ENCODE data around the gene TMEM223.

The TMEM223 gene

DNA sequence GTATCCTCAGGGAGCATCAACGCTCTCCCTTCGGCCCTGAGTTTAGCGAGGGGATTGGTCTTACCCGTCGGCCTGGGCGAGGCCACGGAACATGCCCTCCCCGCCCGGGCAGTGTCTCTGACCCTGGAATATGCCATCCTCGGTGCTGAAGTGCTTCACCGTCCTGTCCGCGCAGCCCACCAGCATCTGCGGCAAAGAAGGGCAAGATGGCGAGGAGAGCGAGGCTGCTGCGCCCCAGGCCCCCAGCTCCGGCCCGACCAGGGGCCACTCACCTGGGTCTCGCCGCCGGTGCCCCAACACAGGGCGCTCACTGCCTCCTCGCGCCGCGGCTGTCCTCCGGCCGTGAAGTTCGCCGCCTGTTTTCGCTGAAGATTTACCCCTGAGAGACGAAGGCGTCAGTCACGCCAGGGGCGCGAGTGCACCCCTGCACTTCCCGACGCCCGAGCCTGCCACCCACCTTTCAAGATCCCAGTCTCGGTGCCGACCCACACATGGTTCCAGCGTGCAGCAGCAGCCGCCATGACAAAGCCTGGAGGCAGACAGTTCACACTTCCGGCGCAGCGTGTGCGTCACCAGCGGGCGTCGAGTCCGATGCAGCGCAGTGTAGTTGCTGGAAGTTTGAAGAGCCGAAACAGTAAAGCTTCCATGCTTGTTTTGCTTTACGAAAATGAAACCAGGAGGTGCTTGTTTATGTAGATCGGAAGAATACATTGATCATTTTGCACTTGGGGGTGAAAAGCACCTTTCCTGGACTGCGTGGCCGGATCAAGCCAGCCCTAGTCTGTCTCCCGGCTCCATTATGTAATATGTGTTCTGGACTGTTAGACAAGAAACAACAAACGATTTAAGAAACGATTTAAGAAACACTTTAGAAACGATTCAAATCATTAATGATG lies 47.5 kb upstream of the TMEM223 start, which contains the start of gene WDR74 (continued):
- TF ChIP-seq ZNF311 (tag by site-specific recombination; IDR thresholded peaks at IDR 0.05; ENCODE audit: borderline replicate concordance): no peak
- TF ChIP-seq, protein P1, sequence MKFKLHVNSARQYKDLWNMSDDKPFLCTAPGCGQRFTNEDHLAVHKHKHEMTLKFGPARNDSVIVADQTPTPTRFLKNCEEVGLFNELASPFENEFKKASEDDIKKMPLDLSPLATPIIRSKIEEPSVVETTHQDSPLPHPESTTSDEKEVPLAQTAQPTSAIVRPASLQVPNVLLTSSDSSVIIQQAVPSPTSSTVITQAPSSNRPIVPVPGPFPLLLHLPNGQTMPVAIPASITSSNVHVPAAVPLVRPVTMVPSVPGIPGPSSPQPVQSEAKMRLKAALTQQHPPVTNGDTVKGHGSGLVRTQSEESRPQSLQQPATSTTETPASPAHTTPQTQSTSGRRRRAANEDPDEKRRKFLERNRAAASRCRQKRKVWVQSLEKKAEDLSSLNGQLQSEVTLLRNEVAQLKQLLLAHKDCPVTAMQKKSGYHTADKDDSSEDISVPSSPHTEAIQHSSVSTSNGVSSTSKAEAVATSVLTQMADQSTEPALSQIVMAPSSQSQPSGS (tag by site-specific recombination; IDR thresholded peaks at IDR 0.05; ENCODE audit: low read depth): no peak
- TF ChIP-seq ZNF747 (tag by site-specific recombination; IDR thresholded peaks at IDR 0.05): no peak
- no peak for TF ChIP-seq ZNF843 (tag by site-specific recombination; IDR thresholded peaks at IDR 0.05)
- no peak for TF ChIP-seq SCRT2 (tag by site-specific recombination; IDR thresholded peaks at IDR 0.05)
- no peak for TF ChIP-seq ZNF112 (tag by site-specific recombination; IDR thresholded peaks at IDR 0.05)
- TF ChIP-seq, protein P2, sequence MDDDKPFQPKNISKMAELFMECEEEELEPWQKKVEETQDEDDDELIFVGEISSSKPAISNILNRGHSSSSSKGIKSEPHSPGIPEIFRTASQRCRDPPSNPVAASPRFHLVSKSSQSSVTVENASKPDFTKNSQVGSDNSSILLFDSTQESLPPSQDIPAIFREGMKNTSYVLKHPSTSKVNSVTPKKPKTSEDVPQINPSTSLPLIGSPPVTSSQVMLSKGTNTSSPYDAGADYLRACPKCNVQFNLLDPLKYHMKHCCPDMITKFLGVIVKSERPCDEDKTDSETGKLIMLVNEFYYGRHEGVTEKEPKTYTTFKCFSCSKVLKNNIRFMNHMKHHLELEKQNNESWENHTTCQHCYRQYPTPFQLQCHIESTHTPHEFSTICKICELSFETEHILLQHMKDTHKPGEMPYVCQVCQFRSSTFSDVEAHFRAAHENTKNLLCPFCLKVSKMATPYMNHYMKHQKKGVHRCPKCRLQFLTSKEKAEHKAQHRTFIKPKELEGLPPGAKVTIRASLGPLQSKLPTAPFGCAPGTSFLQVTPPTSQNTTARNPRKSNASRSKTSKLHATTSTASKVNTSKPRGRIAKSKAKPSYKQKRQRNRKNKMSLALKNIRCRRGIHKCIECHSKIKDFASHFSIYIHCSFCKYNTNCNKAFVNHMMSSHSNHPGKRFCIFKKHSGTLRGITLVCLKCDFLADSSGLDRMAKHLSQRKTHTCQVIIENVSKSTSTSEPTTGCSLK (tag by site-specific recombination; IDR thresholded peaks at IDR 0.05): no peak
- no peak for TF ChIP-seq BCL11B (tag by site-specific recombination; IDR thresholded peaks at IDR 0.05; ENCODE audit: low read depth)
- no peak for TF ChIP-seq ZNF530 (tag by site-specific recombination; IDR thresholded peaks at IDR 0.05; ENCODE audit: low read depth)
- TF ChIP-seq, protein P3, sequence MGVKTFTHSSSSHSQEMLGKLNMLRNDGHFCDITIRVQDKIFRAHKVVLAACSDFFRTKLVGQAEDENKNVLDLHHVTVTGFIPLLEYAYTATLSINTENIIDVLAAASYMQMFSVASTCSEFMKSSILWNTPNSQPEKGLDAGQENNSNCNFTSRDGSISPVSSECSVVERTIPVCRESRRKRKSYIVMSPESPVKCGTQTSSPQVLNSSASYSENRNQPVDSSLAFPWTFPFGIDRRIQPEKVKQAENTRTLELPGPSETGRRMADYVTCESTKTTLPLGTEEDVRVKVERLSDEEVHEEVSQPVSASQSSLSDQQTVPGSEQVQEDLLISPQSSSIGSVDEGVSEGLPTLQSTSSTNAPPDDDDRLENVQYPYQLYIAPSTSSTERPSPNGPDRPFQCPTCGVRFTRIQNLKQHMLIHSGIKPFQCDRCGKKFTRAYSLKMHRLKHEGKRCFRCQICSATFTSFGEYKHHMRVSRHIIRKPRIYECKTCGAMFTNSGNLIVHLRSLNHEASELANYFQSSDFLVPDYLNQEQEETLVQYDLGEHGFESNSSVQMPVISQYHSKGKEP (tag by site-specific recombination; IDR thresholded peaks at IDR 0.05): peak; percentile 66; the same call in 1 of the 2 replicates
- TF ChIP-seq ZNF549 (tag by site-specific recombination; IDR thresholded peaks at IDR 0.05): no peak
- TF ChIP-seq, protein P4, sequence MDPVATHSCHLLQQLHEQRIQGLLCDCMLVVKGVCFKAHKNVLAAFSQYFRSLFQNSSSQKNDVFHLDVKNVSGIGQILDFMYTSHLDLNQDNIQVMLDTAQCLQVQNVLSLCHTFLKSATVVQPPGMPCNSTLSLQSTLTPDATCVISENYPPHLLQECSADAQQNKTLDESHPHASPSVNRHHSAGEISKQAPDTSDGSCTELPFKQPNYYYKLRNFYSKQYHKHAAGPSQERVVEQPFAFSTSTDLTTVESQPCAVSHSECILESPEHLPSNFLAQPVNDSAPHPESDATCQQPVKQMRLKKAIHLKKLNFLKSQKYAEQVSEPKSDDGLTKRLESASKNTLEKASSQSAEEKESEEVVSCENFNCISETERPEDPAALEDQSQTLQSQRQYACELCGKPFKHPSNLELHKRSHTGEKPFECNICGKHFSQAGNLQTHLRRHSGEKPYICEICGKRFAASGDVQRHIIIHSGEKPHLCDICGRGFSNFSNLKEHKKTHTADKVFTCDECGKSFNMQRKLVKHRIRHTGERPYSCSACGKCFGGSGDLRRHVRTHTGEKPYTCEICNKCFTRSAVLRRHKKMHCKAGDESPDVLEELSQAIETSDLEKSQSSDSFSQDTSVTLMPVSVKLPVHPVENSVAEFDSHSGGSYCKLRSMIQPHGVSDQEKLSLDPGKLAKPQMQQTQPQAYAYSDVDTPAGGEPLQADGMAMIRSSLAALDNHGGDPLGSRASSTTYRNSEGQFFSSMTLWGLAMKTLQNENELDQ (tag by site-specific recombination; IDR thresholded peaks at IDR 0.05; ENCODE audit: low read depth): no peak
- TF ChIP-seq TRIM28 (IDR thresholded peaks at IDR 0.05; ENCODE audit: borderline replicate concordance, low read length): peak; percentile 19; the same call in 1 of the 2 replicates
- TF ChIP-seq OVOL3 (tag by site-specific recombination; IDR thresholded peaks at IDR 0.05): no peak; the same call in 1 of the 2 replicates

DNA sequence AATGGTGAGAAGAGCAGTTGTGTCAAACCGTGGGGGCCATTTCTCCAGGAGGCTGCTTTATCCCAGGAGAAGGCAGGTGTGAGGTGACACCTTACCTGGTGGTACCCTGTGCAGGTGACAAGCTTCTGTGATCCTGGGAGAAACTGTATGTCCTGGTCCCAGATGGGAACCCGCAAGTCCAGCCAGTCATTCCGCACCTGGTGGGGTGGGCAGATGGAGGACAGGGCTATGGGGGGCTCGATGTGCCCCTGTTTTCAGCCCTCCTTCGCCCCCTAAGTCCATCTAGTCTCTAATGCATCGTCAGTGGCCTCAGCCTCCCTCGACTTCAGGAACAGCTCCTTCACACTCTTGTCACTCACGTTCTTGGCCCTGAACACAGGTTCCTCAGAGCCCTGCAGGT lies 43.5 kb upstream of the TMEM223 start:
- no peak overlapping the region for H3K27ac ChIP-seq (ENCODE audit: extremely low read depth, low read depth, low read length)
- H3K9me3 ChIP-seq (ENCODE audit: control insufficient read depth, insufficient read depth, low read depth, low read length): no peaks in the 10 kb centered on the region
- peaks cover 0 to 43% of the 10 kb centered on the region in 2 experiments; a peak in 2 of 3 replicates for H3K36me3 ChIP-seq (ENCODE audit: control insufficient read depth in 2 of 2, insufficient read depth in 1 of 2, low read length in 2 of 2)
- TF ChIP-seq ZNF404 (tag by site-specific recombination; IDR thresholded peaks at IDR 0.05) (no peak), GLIS1 (tag by site-specific recombination; IDR thresholded peaks at IDR 0.05) (no peak), ZSCAN23 (tag by site-specific recombination; IDR thresholded peaks at IDR 0.05) (no peak), ZNF660 (tag by site-specific recombination; IDR thresholded peaks at IDR 0.05) (no peak), SALL2 (tag by site-specific recombination; IDR thresholded peaks at IDR 0.05; ENCODE audit: borderline replicate concordance) (no peak), ZNF624 (tag by site-specific recombination; IDR thresholded peaks at IDR 0.05) (no peak), ZSCAN16 (tag by site-specific recombination; IDR thresholded peaks at IDR 0.05) (no peak), ZNF391 (tag by site-specific recombination; IDR thresholded peaks at IDR 0.05; ENCODE audit: borderline replicate concordance, low read depth) (no peak)
- TF ChIP-seq, protein P5, sequence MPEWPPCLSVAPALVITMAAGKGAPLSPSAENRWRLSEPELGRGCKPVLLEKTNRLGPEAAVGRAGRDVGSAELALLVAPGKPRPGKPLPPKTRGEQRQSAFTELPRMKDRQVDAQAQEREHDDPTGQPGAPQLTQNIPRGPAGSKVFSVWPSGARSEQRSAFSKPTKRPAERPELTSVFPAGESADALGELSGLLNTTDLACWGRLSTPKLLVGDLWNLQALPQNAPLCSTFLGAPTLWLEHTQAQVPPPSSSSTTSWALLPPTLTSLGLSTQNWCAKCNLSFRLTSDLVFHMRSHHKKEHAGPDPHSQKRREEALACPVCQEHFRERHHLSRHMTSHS (tag by site-specific recombination; IDR thresholded peaks at IDR 0.05): no peak
- H3K4me3 ChIP-seq (ENCODE audit: low read depth, low read length): no peak overlapping the region
- ChIA-PET POLR2A (interaction anchor here (5.1 kb wide), 1 partner anchor 47 kb away, joined by 40 read pairs; the partner anchor contains the start of gene TMEM179B), CTCF (interaction anchor here (0.8 kb wide), 1 partner anchor 49 kb away, joined by 3 read pairs; no protein-coding TSS in a partner anchor)
- 0 out of 2 replicates have a peak, but pooled peaks cover under 1% of the 10 kb centered on the region for H3K4me1 ChIP-seq (ENCODE audit: control insufficient read depth, insufficient read depth, low read length)
